Measurements from ENCODE around the gene ABHD11.
A peak's percentile ranks its signal among the peaks of the same experiment; 100 is the strongest.

The ABHD11 gene

DNA sequence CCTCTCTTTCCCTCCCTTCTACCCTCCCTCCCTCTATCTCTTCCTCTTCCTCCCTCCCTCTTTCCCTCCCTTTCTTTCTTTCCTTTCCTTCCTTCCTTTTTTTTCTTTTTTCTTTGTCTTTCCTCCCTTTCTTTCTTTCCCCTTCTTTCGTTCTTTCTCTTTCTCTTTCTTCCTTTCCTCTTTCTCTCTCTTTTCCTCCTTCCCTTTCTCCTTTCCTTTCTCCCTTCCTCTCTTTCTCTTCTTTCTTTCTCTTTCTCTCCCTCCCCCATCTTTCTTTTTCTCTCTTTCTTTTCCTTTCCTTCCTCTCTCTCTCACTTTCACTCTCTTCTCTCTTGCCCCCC lies 24.0 kb upstream of the ABHD11 start:
- no peaks in the 10 kb centered on the region for H3K4me1 Mint-ChIP-seq (ENCODE audit: low read depth)
- H3K36me3 Mint-ChIP-seq (ENCODE audit: low read depth) = no peaks in the 10 kb centered on the region
- no peak overlapping the region for H3K27ac Mint-ChIP-seq
- no peak overlapping the region for H3K4me3 Mint-ChIP-seq
- H3K9me3 Mint-ChIP-seq = peaks cover 3% of the 10 kb centered on the region
- H3K27me3 Mint-ChIP-seq = peaks cover 8% of the 10 kb centered on the region

DNA sequence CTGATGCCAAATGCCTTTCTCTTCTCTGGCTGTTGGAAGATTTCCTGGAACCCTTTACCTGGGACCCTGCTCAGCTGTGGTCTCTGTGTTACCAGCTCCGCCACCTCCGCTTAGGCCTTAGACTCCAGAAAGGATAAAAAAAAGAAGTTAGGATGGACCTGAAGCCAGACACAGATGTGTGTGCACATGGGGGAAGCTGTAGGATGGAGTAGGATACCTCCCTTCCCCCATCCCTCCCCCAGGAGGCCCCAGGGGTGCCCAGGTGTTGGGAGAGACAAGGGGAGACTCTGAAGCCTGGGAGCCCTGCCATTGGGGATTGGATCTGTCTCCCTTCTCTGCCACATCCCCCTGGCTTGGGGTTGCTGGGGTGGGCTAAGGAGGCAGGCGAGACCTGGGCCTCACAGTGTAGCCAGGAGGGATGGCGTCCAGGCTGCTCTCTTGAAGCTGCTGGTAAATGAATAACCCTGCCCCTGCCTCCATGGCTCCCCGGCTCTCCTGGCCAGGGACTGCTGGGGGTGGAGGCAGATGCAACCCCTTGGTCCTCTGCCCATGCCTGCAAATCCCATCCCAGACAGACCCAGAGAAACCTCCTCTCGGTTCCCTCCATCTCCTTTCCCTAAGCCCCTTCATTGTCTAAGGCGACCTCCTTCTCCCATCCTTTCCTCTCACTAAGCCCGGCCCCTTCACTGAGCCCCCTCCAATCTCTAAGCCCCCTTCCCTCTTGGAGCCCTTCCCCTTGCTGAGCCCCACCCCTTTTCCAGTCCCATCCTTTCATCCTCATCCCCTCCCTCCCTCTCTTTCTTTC lies 23.5 kb upstream of the ABHD11 start:
- no peak overlapping the region for H3K4me3 Mint-ChIP-seq
- peaks cover 5% of the 10 kb centered on the region for H3K27me3 Mint-ChIP-seq
- no peaks in the 10 kb centered on the region for H3K36me3 Mint-ChIP-seq (ENCODE audit: low read depth)
- H3K4me1 Mint-ChIP-seq (ENCODE audit: low read depth) = no peaks in the 10 kb centered on the region
- no peaks in the 10 kb centered on the region for H3K9me3 Mint-ChIP-seq
- no peak overlapping the region for H3K27ac Mint-ChIP-seq

DNA sequence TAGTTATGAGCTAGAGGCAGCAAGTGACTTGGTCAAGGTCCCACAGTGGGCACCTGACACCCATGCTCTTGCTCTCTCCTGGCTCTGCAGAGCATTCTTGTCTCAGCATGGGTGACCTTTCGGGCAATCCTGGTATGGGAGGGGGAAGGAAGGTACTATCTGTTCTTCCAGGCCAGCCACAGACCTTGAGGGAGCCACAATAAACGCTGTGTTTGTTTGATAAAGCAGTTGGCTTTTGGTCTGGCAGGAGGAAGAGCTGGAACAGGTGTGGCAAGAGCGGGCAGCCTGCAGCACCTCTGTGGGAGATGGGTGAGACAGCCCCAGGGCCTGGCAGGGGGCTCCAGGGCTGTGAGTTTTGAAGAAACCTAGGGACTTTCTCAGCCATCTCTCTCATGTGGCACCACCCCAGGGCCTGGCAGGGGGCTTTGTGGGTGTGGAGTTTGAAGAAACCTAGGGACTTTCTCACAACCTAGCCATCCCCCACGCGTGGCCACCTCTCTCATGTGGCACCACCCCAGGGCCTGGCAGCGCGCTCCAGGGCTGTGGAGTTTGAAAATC lies 20.1 kb upstream of the ABHD11 start:
- Mint-ChIP-seq H3K4me3 (no peak overlapping the region), H3K27ac (no peak overlapping the region), H3K9me3 (no peaks in the 10 kb centered on the region), H3K27me3 (no peaks in the 10 kb centered on the region), H3K4me1 (ENCODE audit: low read depth) (no peaks in the 10 kb centered on the region), H3K36me3 (ENCODE audit: low read depth) (no peaks in the 10 kb centered on the region)

DNA sequence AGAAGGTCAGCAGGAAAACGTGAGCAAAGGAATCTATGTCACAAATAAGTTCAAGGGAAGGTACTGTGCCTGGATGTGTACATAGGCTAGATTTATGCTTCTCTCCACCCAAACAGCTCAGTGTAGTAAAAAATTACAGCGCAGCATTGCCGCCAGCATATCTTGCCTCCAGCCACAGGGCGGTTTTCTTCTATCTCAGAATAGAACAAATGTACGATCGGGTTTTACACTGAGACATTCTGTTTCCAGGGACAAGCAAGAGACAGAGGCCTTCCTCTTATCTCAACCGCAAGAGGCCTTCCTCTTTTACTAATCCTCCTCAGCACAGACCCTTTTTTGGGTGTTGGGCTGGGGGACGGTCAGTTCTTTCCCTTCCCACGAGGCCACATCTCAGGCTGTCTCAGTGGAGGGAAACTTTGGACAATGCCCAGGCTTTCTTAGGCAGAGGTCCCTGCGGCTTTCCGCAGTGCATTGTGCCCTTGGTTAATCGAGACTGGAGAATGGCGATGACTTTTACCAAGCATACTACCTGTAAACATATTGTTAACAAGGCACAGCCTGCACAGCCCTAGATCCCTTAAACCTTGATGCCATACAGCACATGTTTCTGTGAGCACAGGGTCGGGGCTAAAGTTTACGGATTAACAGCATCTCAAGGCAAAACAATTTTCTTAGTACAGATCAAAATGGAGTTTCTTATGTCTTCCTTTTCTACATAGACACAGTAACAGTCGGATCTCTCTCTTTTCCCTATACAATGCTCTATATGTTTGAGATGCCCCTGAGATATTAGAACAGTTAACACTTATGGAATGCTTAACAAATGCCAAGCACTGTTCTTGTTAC lies 11.6 kb upstream of the ABHD11 start:
- Mint-ChIP-seq H3K4me1 (ENCODE audit: low read depth) (no peaks in the 10 kb centered on the region), H3K27ac (no peak overlapping the region), H3K9me3 (no peaks in the 10 kb centered on the region), H3K27me3 (peaks cover 7% of the 10 kb centered on the region), H3K4me3 (no peak overlapping the region), H3K36me3 (ENCODE audit: low read depth) (no peaks in the 10 kb centered on the region)

DNA sequence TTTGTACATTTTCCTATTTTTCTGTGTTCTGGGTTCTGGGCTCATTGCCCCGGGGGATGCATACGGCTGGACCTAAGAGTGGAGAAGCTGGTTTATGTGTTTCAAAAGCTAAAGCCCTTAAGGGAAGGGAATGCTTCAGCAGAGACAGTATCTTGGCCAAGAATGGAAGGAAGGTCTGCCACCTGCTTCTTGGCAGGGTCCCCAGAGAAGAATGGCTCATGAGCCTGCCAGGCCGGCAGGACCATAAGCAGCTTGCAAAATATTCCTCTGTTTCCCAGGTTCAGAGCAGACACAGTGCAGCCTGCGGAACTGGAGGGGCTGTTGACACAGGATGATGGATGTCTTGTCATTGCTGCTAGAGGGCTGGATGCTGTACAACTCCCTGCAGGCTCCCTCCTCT lies 7.8 kb upstream of the ABHD11 start:
- no peak overlapping the region for H3K4me3 Mint-ChIP-seq
- H3K4me1 Mint-ChIP-seq (ENCODE audit: low read depth) = no peaks in the 10 kb centered on the region
- H3K9me3 Mint-ChIP-seq = no peaks in the 10 kb centered on the region
- H3K27ac Mint-ChIP-seq = no peak overlapping the region
- H3K36me3 Mint-ChIP-seq (ENCODE audit: low read depth) = no peaks in the 10 kb centered on the region
- peaks cover 7% of the 10 kb centered on the region for H3K27me3 Mint-ChIP-seq

DNA sequence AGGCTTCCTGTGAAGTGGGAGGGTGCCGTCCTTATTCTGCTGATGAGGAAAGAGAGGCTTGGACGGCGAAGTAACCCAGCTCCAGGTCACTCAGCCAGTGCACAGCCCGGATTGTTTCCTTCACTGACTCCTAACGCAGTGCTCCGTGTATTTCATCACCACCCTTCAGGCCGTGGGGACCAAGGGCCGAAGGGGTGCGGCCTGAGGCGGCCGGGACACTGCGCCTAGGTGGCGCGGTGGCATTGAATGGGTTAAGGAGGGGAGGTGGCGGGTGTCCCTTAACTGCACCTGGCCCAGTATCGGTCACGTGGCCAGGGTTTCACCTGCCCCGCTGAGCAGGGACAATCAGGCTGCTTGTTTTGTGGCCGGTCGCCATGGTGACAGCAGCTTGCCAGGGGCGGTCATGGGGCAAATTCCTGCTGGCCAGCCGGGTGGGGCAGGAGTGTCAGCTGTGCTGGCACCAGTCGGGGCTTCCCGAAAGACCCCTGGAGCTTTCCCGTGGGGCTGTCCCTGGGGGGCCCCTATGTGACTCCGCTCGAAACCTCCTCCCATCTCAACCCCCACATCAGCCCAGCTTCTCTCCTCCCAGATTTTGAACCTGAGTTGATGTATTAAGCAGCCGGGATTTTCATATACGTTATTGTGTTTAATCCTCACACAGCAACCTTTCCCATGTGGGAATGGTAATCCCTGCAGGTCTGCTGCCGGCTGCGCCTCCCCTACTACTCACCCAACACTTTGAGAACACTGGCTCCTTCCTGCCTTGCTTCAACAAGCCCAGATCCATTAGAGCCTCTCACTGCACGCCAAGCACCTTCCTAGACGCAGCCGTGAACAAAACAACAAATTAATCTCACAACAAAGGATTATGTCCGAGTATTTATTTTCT lies 4.4 kb upstream of the ABHD11 start:
- Mint-ChIP-seq H3K9me3 (no peaks in the 10 kb centered on the region), H3K27me3 (no peaks in the 10 kb centered on the region), H3K36me3 (ENCODE audit: low read depth) (no peaks in the 10 kb centered on the region), H3K4me3 (no peak overlapping the region), H3K4me1 (ENCODE audit: low read depth) (peaks cover 5% of the 10 kb centered on the region), H3K27ac (no peak overlapping the region)

DNA sequence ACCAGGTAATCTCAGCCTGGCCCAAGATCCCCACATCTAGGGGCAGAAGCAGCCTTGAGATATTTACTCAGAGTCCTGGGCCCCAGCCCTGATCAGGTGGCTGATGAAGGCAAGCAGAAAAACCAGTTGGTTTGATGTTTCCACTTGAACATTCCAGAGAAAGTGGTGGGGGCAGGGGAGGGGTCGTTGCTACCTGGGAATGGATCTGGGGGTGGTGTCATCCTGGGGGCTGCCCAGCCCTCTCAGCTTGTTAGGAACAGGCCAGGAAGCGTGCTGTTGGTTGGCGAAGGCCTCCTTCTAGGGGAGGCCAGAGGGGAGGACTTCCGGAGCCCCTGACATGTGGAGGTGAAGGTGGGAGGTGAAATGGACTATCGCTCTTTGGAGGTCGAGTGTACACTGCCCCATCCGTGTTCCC lies 3.7 kb upstream of the ABHD11 start:
- no peaks in the 10 kb centered on the region for H3K9me3 Mint-ChIP-seq
- no peak overlapping the region for H3K4me3 Mint-ChIP-seq
- no peak overlapping the region for H3K27ac Mint-ChIP-seq
- H3K4me1 Mint-ChIP-seq (ENCODE audit: low read depth) = peaks cover 7% of the 10 kb centered on the region
- H3K27me3 Mint-ChIP-seq = no peaks in the 10 kb centered on the region
- no peaks in the 10 kb centered on the region for H3K36me3 Mint-ChIP-seq (ENCODE audit: low read depth)

DNA sequence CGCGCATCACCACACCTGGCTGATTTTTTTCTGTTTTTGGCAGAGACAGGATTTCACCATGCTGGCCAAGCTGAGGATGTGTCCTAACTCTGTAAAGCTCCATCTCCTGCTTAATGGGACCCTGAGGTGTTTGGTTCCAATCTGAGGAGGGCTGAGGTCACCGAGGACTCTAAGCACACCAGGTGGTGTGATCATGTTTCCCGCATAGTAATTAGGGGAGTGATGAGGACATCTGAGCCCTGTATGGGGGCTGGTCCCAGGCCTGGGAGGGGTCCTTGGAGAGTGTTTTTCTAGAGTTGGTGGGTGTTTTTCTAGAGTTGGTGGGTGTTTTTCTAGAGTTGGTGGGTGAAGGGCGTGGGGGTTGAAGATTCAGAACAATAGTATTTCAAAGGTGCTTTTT lies 3.0 kb upstream of the ABHD11 start:
- Mint-ChIP-seq H3K9me3 (no peaks in the 10 kb centered on the region), H3K4me1 (ENCODE audit: low read depth) (peaks cover 7% of the 10 kb centered on the region), H3K4me3 (no peak overlapping the region), H3K27me3 (no peaks in the 10 kb centered on the region), H3K36me3 (ENCODE audit: low read depth) (peaks cover 4% of the 10 kb centered on the region), H3K27ac (no peak overlapping the region)

DNA sequence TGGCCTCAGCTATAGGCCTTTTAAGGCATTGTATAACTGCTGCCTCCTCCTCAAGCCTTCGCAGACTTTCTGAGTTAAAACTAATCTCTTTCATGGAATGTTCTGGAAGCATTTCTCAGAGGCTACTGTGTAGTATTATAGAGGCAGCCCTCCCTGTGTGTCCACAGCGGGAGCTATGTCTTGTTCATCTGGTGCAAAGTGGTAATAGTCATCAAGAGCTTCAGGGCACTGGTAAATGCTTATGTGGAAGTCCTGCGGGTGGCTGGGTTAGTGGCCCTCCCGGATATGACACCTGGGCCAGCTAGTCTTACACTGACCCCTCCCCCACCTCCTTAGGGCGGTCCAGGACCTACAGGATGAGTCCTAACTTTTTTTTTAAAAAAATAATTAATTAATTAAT lies 2.2 kb upstream of the ABHD11 start:
- Mint-ChIP-seq H3K9me3 (no peaks in the 10 kb centered on the region), H3K27me3 (no peaks in the 10 kb centered on the region), H3K4me1 (ENCODE audit: low read depth) (peaks cover 7% of the 10 kb centered on the region), H3K4me3 (peak overlapping the region; percentile 26), H3K36me3 (ENCODE audit: low read depth) (peaks cover 7% of the 10 kb centered on the region), H3K27ac (no peak overlapping the region)

DNA sequence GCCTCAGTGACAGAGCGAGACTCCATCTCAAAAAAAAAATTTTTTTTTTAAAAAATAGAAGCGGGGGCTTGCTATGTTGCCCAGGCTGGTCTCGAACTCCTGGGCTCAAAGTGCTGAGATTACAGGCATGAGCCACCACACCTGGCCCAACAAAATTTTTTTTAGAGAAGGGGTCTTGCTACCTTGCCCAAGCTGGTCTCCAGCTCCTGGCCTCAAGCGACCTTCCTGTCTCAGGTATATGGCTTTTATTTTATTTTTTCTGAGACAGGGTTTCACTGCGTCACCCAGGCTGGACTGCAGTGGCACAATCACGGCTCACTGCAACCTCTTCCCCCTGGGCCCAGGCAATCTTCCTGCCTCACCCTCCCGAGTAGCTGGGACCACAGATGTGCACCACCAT lies 1.6 kb upstream of the ABHD11 start:
- H3K27ac Mint-ChIP-seq = no peak overlapping the region
- no peaks in the 10 kb centered on the region for H3K9me3 Mint-ChIP-seq
- peak overlapping the region; percentile 26 for H3K4me3 Mint-ChIP-seq
- peaks cover 7% of the 10 kb centered on the region for H3K4me1 Mint-ChIP-seq (ENCODE audit: low read depth)
- H3K27me3 Mint-ChIP-seq = no peaks in the 10 kb centered on the region
- H3K36me3 Mint-ChIP-seq (ENCODE audit: low read depth) = peaks cover 7% of the 10 kb centered on the region

DNA sequence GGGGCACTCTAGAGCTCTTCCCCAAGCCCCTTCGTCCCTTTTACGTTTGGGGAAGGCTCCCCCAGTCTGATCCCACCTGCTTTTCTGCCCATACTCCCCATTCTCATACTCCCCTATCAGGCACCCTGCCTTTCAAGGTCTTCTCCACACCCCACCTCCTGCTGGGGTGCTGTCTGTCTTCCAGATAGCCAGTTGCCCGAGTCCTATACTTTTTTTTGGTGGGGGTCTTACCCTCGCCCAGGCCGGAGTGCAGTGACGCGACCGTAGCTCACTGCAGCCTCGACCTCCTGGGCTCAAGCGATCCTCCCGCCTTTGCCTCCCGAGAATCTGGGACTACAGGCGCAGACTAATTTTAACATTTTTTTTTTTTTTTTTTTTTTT lies 775 bp upstream of the ABHD11 start:
- Mint-ChIP-seq H3K9me3 (no peaks in the 10 kb centered on the region), H3K27me3 (no peaks in the 10 kb centered on the region), H3K36me3 (ENCODE audit: low read depth) (peaks cover 7% of the 10 kb centered on the region), H3K4me3 (peak overlapping the region; percentile 90), H3K4me1 (ENCODE audit: low read depth) (peaks cover 10% of the 10 kb centered on the region), H3K27ac (peak overlapping the region; percentile 85)

DNA sequence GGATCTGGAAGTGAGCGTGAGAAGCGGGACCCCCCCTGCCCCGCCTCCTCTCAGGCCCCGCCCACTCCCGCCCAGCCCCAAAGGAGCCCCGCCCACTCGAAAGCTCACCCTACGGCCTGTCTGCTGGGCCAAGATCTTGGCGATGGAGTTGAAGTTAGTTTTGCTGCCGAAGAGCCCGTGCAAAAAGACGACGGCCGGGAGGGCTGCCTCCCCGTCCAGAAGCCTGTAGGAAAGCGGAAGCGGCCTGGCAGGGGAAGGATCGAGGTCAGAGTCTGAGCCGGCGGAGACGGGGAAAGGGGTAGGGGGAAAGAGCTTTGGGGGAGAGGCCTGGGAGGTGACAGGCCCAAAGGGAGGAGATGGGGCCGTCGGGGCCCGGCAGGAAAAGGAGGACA lies 386 bp downstream of the ABHD11 start:
- Mint-ChIP-seq H3K9me3 (no peaks in the 10 kb centered on the region), H3K4me3 (peak overlapping the region; percentile 90), H3K27ac (peak overlapping the region; percentile 93), H3K27me3 (no peaks in the 10 kb centered on the region), H3K36me3 (ENCODE audit: low read depth) (peaks cover 7% of the 10 kb centered on the region), H3K4me1 (ENCODE audit: low read depth) (peaks cover 10% of the 10 kb centered on the region)

DNA sequence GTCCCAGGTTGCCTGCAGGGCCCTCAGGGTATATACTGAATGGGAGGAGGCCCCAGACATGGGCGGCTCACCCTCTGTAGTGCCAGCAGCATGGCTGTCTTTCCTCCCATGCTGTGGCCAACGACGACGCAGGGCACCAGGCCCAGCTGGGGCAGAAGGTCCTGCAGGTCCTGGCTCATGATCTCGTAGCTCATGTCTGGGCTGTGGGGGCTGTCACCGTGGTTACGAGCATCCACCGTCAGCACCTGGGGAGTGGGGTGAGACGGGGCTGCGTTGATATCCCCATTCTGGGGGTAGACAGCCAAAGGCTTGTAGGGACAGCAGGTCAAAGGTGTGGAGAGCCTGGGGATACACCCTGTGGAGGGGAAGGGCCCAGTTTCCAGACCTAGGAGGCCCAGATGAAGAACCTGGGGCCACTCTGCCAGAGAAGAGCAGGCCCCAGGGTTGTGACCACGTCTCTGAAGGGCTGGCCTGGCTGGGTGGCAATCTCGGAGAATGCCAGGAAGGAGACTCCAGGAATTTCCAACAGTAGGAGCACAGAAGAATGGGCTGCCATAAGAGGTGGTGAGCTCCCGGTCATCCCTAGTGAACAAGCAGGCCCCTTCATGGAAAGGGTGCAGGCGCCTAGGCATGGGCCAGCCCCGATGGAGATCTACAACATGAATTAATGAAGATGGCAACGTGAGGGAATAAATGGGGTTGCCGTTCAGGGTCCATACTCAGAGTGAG lies 947 bp downstream of the ABHD11 start:
- H3K9me3 Mint-ChIP-seq = no peaks in the 10 kb centered on the region
- peaks cover 10% of the 10 kb centered on the region for H3K4me1 Mint-ChIP-seq (ENCODE audit: low read depth)
- H3K27ac Mint-ChIP-seq = peak overlapping the region; percentile 93
- peaks cover 7% of the 10 kb centered on the region for H3K36me3 Mint-ChIP-seq (ENCODE audit: low read depth)
- H3K4me3 Mint-ChIP-seq = peak overlapping the region; percentile 90
- H3K27me3 Mint-ChIP-seq = no peaks in the 10 kb centered on the region

DNA sequence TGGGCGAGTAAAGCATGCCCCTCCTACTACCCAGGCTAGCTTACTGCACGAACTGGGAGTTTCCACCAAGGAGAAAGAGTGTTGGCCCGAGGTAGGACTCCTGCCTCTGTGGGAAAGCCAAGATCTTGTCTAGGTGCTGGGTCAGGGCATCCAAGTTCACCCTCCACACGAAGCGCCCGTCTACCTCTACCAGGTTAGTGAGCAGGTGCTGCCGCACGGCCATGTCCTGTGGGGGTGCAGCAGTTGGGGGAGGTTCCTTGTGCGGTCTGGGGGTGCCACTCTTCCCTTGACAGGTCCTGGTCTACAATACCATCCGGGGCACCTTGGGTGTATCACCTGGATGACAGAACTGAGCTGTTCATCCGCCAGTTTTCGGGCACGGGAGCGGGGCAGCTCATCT lies 1.7 kb downstream of the ABHD11 start:
- no peak overlapping the region for H3K27ac Mint-ChIP-seq
- no peaks in the 10 kb centered on the region for H3K9me3 Mint-ChIP-seq
- peaks cover 7% of the 10 kb centered on the region for H3K36me3 Mint-ChIP-seq (ENCODE audit: low read depth)
- no peak overlapping the region for H3K4me3 Mint-ChIP-seq
- H3K27me3 Mint-ChIP-seq = no peaks in the 10 kb centered on the region
- peaks cover 10% of the 10 kb centered on the region for H3K4me1 Mint-ChIP-seq (ENCODE audit: low read depth)
